Measurements from ENCODE around the gene NINJ1.

- TF ChIP-seq CTCF (IDR thresholded peaks at IDR 0.05) (no peak), POLR2A (IDR thresholded peaks at IDR 0.05) (no peak)
Measured at GRCh38 chr9:93123561-93124283, 10.3 kb downstream of the NINJ1 start.

All from lower leg skin (tissue), 3 donors.